ENCODE results near the gene KIAA1191. TPM values are rescaled to one million over a fixed set of nuclear protein-coding genes. Genes with fewer than 3 reads are reported as not detected.

KIAA1191 gene
- total RNA-seq, 5 donors from 2014 or later (not counting 1 experiment from before 2014, with no cell fraction given): 66.4 to 79.3 (median 72.8) TPM

DNA sequence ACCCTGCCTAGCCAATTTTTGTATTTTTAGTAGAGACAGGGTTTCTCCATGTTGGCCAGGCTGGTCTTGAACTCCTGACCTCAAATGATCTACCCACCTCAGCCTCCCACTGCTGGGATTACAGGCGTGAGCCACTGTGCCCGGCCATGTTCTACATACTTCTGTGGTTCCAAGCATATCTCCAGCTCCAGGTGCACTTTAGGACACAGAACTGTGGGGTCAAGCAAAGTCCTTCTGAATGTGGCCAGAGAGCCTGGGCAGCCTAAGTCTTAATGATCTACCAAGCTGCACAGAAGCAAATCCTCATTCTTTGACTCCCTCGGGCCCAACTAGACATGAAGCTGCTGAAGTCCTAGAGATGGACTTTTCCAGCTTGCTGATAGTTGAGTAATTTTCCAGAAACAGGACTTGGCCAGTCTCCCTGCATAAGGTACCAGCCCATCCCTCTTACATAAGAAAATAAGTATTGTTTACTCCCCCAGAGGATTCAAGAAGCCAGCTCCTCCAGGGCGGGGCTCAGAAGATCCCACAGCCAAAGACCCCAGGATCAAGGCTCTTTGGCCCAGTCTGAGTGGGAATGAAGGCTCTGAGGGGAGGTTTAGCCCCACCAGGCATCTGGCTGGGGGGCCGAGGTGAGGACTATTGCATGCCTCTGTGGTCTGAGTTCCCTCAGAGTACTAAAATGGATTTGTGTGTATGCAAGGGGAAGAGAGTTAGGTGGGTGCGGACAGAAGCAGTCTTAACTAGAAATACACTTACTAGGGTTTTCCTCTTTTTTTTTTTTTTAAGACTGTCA, 46.1 kb upstream of the KIAA1191 start:
- Mint-ChIP-seq H3K27ac (peak overlapping the region in 1 of 2 donors; percentile 6), H3K27me3 (no peaks in the 10 kb centered on the region), H3K36me3 (peaks cover 28% of the 10 kb centered on the region), H3K4me3 (no peak overlapping the region), H3K9me3 (no peaks in the 10 kb centered on the region), H3K4me1 (peaks cover 9 to 18% (median 13%) of the 10 kb centered on the region in 3 donors)
- no peak for ATAC-seq (replicated peaks in 1 of 4)
- Histone ChIP-seq H3K4me3 (ENCODE audit: control insufficient read depth in 1 of 2, extremely low read depth in 1 of 2, low read length in 1 of 2) (no peak overlapping the region), H3K4me1 (ENCODE audit: control insufficient read depth in 1 of 2, extremely low read depth in 1 of 2, insufficient read depth in 2 of 2, low read length in 2 of 2) (peaks cover 0 to under 1% of the 10 kb centered on the region in 2 experiments), H3K36me3 (ENCODE audit: control insufficient read depth in 2 of 2, extremely low read depth in 1 of 2, insufficient read depth in 1 of 2, low read length in 1 of 2) (peaks cover 15 to 22% of the 10 kb centered on the region in 2 donors), H3K9me3 (no peaks in the 10 kb centered on the region), H3K27me3 (replicated peaks in 1 of 2; ENCODE audit: control insufficient read depth in 2 of 2, extremely low read depth in 1 of 2, insufficient read depth in 2 of 2, low read length in 1 of 2) (no peaks in the 10 kb centered on the region), H3K27ac (ENCODE audit: low read length) (no peak overlapping the region)
- ChIA-PET POLR2A (interaction anchor here in 1 of 2 donors (0.6 to 0.7 kb wide), 2 partner anchors 130 to 245 kb away, joined by 3 to 4 read pairs; no protein-coding TSS in a partner anchor), CTCF (no interaction called here)
- DNase-seq: no peak
- WGBS (ENCODE audit: insufficient coverage): 96% methylated on average over 4 of the region's 6 CpGs

DNA sequence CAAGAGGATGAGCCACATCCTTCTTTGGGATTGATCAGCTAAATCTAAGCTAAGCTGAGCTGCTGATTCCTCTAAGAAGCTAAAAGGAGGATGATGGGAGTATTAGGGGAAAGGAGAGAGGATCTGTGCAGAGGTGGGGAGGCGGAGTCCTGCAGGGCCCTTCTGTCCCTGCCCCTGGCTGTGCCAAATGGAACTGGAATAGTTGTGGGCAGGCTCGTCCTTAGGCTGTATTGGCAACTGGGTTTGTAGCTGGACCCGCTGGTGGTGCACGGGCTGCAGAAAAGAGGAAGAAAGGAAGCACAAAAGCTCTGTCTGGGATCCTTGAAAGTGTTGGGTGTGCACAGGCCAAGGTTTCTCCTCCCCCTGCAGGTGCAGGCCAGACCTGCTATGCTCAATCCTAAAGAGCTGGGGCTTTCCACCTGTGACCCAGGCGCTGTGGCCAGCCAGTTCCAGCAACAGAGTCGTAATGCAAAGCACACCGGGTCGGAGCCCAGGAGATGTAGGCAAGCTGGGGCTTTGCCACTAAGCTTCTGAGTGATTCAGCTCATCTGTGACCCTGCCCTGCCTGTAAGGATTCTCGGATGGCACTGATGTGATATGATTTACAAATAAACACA, 45.0 kb upstream of the KIAA1191 start:
- Histone ChIP-seq H3K4me1 (ENCODE audit: control insufficient read depth in 1 of 2, extremely low read depth in 1 of 2, insufficient read depth in 2 of 2, low read length in 2 of 2) (no peaks in the 10 kb centered on the region), H3K27ac (ENCODE audit: low read length) (no peak overlapping the region), H3K9me3 (no peaks in the 10 kb centered on the region), H3K36me3 (ENCODE audit: control insufficient read depth in 2 of 2, extremely low read depth in 1 of 2, insufficient read depth in 1 of 2, low read length in 1 of 2) (peaks cover 15 to 22% of the 10 kb centered on the region in 2 donors), H3K27me3 (replicated peaks in 1 of 2; ENCODE audit: control insufficient read depth in 2 of 2, extremely low read depth in 1 of 2, insufficient read depth in 2 of 2, low read length in 1 of 2) (no peaks in the 10 kb centered on the region), H3K4me3 (ENCODE audit: control insufficient read depth in 1 of 2, extremely low read depth in 1 of 2, low read length in 1 of 2) (no peak overlapping the region)
- POLR2A ChIA-PET: no interaction called here
- H3K4me1 Mint-ChIP-seq: peaks cover 3 to 10% (median 10%) of the 10 kb centered on the region in 3 donors
- H3K36me3 Mint-ChIP-seq: peaks cover 28% of the 10 kb centered on the region
- no peak overlapping the region for H3K4me3 Mint-ChIP-seq
- no peaks in the 10 kb centered on the region for H3K27me3 Mint-ChIP-seq
- no peak for ATAC-seq (replicated peaks in 1 of 4)
- no peak overlapping the region for H3K27ac Mint-ChIP-seq
- 100% methylated on average over 6 of the region's 9 CpGs for WGBS (ENCODE audit: insufficient coverage)
- no peak for DNase-seq
- H3K9me3 Mint-ChIP-seq: no peaks in the 10 kb centered on the region
- CTCF ChIA-PET: no interaction called here

DNA sequence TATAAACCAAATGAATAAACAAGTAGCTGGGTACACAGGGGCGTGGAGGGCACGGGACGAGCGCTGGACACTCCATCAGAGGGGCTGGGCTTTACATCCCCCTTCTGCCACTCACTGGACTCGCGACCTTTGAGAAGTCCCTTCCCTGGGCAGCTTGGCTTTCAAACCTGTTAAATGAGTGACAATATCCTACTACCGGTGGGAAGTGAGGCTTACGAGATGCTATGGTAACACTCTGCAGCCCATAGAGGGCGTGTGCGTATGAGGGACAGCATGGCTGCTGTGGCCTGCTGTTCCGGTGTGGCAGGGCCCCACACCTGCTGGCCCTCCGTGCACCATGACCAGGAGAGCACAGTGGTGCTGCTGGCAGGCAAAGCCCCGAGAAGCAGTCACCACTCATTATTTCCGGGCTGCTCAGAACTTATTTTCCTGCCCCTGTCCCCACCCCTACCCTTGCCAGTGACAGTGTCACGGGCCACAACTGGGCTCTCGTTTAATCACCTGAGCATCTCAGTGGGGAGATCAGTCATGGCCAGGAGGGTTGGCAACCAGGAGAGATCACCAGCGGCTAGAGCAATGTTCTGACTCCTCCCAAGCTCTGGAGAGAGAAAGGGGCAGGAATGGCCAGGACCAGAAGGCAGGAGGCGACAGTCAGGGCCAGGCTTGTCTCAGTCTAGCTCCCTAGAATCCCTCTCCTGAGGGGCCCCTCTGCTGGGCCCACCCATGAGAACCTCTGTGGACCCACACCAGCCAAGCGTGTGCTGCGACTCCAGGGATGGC, 44.3 kb upstream of the KIAA1191 start:
- Histone ChIP-seq H3K9me3 (no peaks in the 10 kb centered on the region), H3K4me3 (ENCODE audit: control insufficient read depth in 1 of 2, extremely low read depth in 1 of 2, low read length in 1 of 2) (no peak overlapping the region), H3K36me3 (ENCODE audit: control insufficient read depth in 2 of 2, extremely low read depth in 1 of 2, insufficient read depth in 1 of 2, low read length in 1 of 2) (peaks cover 14 to 22% of the 10 kb centered on the region in 2 donors), H3K27ac (ENCODE audit: low read length) (no peak overlapping the region), H3K4me1 (ENCODE audit: control insufficient read depth in 1 of 2, extremely low read depth in 1 of 2, insufficient read depth in 2 of 2, low read length in 2 of 2) (no peaks in the 10 kb centered on the region), H3K27me3 (replicated peaks in 1 of 2; ENCODE audit: control insufficient read depth in 2 of 2, extremely low read depth in 1 of 2, insufficient read depth in 2 of 2, low read length in 1 of 2) (no peaks in the 10 kb centered on the region)
- ChIA-PET POLR2A (interaction anchor here (0.6 to 0.7 kb wide), 4 partner anchors 12 to 499 kb away, joined by 3 read pairs; partner anchors contain the start of gene FAF2 (in 1 of the 2)), CTCF (interaction anchor here (0.7 to 0.9 kb wide), 3 partner anchors 12 to 42 kb away, joined by 3 to 4 read pairs (median 3); no protein-coding TSS in a partner anchor)
- ATAC-seq (replicated peaks in 1 of 4) (no peak), DNase-seq (no peak)
- Mint-ChIP-seq H3K27ac (no peak overlapping the region), H3K36me3 (peaks cover 28% of the 10 kb centered on the region), H3K27me3 (no peaks in the 10 kb centered on the region), H3K4me3 (no peak overlapping the region), H3K4me1 (peaks cover 0 to 4% (median 3%) of the 10 kb centered on the region in 3 donors), H3K9me3 (no peaks in the 10 kb centered on the region)
- WGBS (ENCODE audit: insufficient coverage): 98% methylated on average over 12 of the region's 20 CpGs

DNA sequence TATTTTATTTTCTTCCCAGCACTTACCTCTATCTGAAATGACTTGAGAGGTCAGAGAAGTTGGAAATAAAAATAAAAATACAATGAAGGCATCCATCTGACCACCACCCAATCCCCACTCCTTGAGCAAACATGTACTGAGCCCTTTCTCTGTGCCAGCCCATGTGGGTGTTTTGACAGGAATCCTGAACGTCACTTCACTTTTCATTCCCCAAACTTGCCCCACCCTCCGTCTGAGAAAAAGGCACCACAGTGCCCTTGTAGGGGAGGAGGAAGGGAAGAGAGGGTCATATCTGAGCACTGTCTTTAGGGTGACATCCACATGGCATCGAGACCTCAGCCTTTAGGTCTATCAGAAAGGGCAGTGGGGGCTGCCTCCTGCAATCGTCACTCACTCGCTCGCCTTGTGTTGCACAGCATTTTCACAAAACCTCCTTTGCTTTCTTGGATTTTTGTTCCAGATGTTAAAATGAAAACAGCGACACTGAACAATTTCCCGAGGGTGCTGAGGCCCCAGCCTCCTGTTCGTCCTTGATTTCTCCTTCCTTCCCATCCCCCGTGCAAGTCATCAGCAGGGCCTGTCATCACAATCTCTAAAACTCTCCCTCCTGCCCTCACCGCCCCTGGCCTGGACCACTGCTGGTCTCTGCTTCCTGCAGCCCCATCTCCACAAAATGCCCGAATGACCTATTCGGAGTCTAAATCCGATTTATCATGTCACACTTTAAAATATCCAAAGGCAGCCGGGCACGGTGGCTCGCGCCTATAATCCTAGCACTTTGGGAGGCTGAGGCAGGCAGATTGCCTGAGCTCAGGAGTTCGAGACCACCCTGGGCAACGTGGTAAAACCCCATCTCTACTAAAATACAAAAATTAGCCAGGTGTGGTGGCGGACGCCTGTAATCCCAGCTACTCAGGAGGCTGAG, 40.0 kb upstream of the KIAA1191 start:
- Mint-ChIP-seq H3K9me3 (no peaks in the 10 kb centered on the region), H3K4me3 (no peak overlapping the region), H3K4me1 (peaks cover 0 to 6% (median 0%) of the 10 kb centered on the region in 3 donors), H3K27me3 (no peaks in the 10 kb centered on the region), H3K36me3 (peaks cover 17% of the 10 kb centered on the region), H3K27ac (no peak overlapping the region)
- 98% methylated on average over 18 of the region's 22 CpGs for WGBS (ENCODE audit: insufficient coverage)
- Histone ChIP-seq H3K4me3 (ENCODE audit: control insufficient read depth in 1 of 2, extremely low read depth in 1 of 2, low read length in 1 of 2) (no peak overlapping the region), H3K4me1 (ENCODE audit: control insufficient read depth in 1 of 2, extremely low read depth in 1 of 2, insufficient read depth in 2 of 2, low read length in 2 of 2) (no peaks in the 10 kb centered on the region), H3K27ac (ENCODE audit: low read length) (no peak overlapping the region), H3K27me3 (replicated peaks in 1 of 2; ENCODE audit: control insufficient read depth in 2 of 2, extremely low read depth in 1 of 2, insufficient read depth in 2 of 2, low read length in 1 of 2) (no peaks in the 10 kb centered on the region), H3K9me3 (no peaks in the 10 kb centered on the region), H3K36me3 (ENCODE audit: control insufficient read depth in 2 of 2, extremely low read depth in 1 of 2, insufficient read depth in 1 of 2, low read length in 1 of 2) (peaks cover 16 to 19% of the 10 kb centered on the region in 2 donors)
- POLR2A ChIA-PET: no interaction called here
- CTCF ChIA-PET: no interaction called here
- DNase-seq (no peak), ATAC-seq (replicated peaks in 1 of 4) (no peak)

DNA sequence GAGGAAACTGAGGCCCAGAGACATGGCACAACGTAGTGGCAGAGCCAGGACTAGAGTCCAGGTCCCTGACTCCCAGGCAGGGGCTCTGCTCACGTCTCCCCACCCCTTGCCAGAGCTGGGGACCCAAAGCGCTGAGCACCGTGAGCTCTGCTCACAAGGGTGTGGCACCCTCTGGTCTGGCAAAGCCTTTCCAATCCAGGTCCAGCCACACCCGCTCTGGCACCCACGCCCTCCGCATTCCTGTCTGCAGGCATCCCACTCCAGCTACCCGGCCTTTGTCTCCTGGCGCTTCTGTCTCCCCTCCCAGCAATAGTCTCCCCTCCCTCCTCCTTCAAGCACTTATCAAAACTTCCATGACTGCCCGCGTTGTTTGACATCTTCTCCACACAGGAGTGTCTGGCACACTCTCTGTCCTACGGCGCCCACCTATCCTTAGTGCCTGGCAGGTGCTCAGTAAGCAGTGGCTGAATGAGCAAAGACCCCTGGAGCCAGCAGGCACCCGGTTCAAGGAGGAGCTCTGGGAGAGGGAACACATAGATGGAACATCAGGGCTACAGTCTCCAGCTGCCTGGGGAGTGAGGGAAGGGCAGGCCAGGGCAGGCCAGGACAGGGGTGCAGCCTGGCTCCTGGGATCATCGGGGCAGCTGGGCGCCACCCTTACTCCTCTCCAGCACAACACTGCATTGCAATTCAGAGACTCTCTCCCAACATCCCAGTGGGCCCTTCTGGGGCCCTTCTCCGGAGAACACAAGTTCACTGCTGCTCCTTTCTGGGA, 39.0 kb upstream of the KIAA1191 start:
- no peaks in the 10 kb centered on the region for H3K27me3 ChIP-seq (replicated peaks in 1 of 2; ENCODE audit: control insufficient read depth in 2 of 2, extremely low read depth in 1 of 2, insufficient read depth in 2 of 2, low read length in 1 of 2)
- Mint-ChIP-seq H3K9me3 (no peaks in the 10 kb centered on the region), H3K4me3 (no peak overlapping the region), H3K36me3 (peaks cover 7% of the 10 kb centered on the region), H3K4me1 (peaks cover 0 to 6% (median 0%) of the 10 kb centered on the region in 3 donors), H3K27ac (no peak overlapping the region), H3K27me3 (no peaks in the 10 kb centered on the region)
- WGBS (ENCODE audit: insufficient coverage): 89% methylated on average over 14 of the region's 17 CpGs
- no peaks in the 10 kb centered on the region for H3K9me3 ChIP-seq
- H3K36me3 ChIP-seq (ENCODE audit: control insufficient read depth in 2 of 2, extremely low read depth in 1 of 2, insufficient read depth in 1 of 2, low read length in 1 of 2): peaks cover 9 to 18% of the 10 kb centered on the region in 2 donors
- ATAC-seq (replicated peaks in 1 of 4) (no peak), DNase-seq (no peak)
- H3K4me1 ChIP-seq (ENCODE audit: control insufficient read depth in 1 of 2, extremely low read depth in 1 of 2, insufficient read depth in 2 of 2, low read length in 2 of 2): no peaks in the 10 kb centered on the region
- CTCF ChIA-PET: no interaction called here
- no peak overlapping the region for H3K4me3 ChIP-seq (ENCODE audit: control insufficient read depth in 1 of 2, extremely low read depth in 1 of 2, low read length in 1 of 2)
- POLR2A ChIA-PET: interaction anchor here in 1 of 2 donors (0.5 kb wide), 1 partner anchor 39 kb away, joined by 3 read pairs; no protein-coding TSS in a partner anchor
- H3K27ac ChIP-seq (ENCODE audit: low read length): no peak overlapping the region

Data from T-cell (primary cell).